Measurements from ENCODE around the gene STK32C.
"Not testable (repeated sequence)": the region's sequence is repeated elsewhere in the genome, so short reads cannot be mapped to it uniquely, and the experiment has no call there.

Gene STK32C

DNA sequence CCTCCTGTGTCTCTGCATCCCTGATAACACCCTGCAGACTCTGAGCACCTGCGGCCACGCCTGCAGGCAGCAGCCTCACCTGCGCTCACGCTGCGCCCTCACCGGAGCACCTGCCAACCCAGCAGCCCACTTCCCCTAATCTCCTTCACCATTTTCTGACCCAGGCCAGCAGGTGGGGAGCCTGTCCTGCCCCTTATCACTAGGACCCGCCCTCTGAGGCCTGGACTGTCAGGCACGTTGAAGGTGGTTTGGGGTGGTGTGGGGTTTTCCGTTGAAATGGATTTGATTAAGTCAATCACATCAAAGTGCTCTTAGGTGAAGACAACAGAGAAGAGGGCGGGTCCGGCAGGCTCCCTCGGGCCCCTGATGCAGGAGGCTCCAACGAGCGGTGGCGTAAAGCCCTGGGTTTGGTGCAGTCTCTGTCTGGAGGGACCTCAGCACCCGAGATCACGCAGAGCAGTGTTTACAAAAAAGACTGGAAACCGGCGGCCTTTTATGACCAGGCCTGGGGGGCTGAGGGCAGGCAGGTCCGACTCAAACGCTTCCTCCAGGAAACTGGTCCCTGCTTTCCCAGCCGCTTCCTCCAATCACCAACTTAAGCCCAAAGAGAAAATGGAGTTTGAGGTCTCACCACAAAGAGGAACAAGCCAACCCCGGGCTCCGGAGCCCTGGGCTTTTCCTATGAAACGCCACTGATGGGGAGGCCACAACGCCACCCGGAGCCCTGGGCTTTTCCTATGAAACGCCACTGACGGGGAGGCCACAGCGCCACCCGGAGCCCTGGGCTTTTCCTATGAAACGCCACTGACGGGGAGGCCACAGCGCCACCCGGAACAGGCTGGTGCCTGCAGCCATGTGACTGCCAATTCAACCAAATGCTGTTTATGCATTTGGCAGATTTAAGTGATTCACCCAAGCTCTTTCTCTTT, 75.5 kb downstream of the STK32C start:
- no peak for DNase-seq (ENCODE audit: low read depth in 2 of 2)

DNA sequence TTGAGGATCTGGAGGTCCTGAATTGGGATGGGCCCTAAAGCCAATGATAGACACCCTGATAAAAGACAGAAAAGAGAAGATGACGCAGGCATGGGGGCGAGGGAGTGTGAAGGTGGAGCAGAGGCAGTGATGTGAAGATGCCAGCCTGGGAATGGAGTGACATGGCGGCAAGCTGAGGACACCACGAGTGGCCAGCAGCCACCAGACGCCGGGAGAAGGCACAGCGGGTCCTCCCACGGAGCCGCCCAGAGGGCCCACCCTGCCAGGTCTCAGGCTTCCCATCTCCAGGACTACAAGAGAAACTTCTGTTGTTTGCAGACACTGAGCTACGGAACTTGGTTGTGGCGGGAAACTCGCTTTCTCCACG, 76.1 kb downstream of the STK32C start:
- no peak for DNase-seq (ENCODE audit: low read depth in 2 of 2)

DNA sequence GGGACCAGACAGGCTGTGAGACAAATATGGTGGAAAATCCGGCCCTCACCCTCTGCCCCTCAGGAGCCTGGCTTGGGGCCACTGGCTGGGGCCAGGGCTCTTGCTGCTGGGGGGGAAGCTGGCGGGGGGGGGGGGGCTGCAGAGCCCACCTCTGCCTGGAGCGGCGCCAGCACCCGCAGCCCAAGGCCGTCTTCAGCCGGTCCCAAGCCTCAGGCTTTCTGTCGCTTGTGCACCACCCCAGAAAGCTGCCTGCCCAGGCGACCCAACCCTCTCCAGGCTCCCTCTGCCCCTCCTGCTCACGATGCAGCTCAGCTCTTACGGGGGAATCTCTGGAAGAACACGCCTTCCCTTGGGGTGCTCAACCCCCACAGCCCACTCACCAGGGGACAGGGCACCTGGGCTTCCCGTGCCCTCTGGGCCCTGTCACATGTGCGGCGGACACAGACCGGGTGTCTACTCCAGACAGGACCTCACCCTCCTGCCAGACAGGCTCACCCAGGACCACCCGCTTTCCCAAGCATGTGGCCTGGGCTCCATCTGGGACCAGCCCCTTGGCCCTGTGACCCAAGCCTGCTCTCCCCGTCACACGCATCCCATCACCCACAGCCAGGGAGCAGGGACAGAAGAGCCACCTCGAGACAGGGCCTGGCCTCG, 77.1 kb downstream of the STK32C start:
- no peak for DNase-seq (ENCODE audit: low read depth in 2 of 2)

DNA sequence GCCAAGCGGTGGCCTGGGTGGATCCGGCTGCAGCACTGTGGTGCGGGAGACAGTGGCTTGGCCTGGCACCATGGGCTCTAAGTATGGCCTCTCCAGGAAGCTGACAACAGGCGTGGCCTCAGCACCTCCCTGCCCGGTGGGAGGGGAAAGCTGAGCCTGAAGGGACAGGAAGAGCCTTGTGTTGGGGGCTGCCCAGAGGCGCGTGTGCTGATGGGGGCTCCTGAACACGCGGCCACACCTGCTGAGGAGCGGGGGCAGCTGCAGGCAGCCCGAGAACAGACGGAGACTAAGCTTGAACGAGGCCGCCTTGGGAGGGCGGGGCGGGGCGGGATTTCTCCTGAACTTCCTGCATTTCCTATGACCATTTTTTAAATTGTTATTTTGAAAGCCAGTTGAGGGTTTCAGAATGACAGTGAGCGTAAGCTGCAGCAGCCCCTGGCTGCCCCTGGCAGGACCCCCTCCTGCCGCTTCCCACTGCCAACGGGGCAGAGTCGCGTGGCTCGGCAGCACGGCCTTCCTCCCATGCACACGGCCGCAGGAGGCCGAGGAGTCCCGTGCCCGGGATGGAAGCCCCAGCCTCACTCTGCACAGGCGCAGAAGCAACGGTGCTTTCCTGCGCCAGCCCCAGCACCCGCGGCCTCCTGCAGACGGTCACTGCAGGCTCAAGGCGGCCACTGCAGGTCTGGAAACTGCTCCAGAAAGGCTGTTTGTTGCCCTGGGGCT, 77.8 kb downstream of the STK32C start:
- no peak for DNase-seq (ENCODE audit: low read depth in 2 of 2)

DNA sequence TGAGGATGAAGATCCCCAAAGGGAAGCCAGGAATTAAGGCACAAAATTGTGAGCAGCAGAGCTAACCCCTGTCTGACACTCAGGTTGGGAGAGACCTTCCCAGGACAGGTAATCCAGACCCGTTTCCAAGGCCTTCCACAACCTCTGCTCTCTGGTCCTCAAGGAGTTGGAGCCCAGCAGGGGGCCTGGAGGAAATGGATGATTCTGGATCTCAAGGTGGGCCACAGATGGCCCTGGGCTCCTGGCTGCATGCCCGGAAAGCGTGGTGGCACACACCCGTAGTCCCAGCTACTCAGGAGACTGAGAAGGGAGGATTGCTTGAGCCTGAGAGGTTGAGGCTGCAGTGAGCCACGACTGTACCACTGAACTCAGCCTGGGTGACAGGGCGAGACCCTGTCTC, 78.7 kb downstream of the STK32C start:
- no peak for DNase-seq (ENCODE audit: low read depth in 2 of 2)

DNA sequence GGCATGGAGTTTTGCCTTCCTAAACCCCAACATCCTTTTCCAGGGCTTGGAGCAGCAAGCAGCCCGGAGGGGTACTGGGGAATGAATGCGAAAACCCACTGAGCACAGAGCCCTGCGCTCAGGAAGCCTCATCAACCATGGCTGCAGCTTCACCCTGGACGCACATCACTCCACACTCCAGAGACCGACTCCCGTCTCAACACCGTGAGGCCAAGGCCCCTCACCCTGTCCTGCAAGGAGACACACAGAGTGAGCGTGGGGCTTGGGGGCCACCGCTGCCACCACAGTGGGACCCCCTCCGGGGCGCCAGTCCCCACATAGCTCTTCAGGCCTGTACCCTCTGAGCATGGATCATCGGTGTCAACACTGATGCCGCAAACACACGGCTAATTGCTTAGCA, 79.1 kb downstream of the STK32C start:
- DNase-seq (ENCODE audit: low read depth in 2 of 2): no peak

DNA sequence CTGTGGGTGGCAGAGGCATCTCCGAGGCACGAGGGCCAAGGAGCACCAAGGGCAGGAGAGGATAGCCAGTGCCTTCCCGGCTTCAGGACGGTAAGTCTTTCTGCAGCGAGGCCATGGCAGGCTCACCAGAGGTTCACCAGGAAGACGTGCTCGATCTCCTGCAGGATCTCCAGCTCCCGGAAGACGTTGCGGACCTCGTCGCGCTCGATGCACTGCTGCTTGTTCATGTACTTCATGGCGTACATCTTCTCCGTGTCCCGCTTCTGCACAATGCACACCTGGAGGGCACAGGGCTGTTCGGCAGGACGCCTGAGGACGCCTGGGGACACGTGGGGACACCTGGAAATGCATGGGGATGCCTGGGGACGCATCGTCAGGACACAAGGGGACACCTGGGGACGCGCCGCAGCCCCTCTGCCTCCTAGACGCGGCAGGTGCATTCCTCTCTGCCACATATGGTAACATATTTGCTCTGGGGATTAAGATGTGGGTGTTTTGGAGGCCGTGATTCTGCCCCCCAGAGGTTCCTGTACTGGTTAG, 79.8 kb downstream of the STK32C start:
- DNase-seq (ENCODE audit: low read depth in 2 of 2): no peak

DNA sequence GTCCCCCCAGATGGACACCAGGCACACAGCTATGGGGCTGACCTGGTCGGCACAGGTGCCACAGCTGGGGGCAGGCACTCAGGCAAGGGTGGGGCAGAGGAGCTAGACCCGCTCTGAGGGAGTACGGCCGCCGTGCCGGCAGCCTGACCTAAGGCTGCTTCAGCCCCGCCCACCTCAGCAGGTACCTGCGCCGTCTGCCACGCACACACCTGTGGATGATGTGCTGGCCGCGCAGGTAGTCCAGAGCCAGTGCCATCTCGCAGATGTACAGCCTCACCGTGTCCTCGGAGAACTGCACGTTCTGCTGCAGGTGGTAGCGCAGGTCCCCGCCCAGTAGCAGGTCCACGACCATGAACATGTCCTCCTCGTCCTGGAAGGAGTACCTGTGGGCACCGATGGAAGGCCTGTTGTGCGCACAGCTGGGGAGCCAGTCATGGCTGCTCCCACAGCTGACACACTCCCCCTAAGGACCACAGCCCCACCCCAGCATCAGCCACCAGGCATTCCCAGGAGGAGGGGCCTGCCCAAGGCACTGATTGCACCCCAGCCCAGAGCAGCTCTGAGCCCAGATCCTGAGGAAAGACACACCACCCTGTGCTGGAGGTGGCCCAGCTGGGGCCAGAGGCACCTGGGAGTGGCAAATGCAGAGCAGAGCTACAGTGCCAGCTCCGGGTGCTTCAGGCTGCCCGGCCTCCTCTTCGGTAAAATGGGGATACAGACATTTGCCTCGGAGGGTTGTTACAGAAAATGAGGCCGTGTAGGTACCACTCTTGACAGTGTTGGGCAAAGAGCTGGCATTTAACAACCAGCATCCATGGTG, 81.0 kb downstream of the STK32C start:
- no peak for DNase-seq (ENCODE audit: low read depth in 2 of 2)

DNA sequence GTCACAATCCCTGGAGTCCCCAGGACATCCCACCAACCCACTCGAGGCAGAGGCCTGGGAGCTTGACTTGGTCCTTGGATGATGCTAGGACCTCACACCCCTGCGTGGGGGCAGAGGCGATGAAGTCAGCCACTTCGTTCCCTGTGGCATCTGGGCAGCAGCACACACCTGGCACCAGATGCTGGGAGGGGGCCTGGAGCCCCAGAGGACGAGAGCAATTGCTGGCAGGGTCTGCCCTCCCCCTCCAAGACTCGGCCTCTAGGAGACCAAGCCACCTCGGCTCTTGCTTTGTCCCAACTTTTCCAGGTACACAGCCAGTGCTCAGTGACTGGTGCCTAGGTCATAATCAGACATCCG, 81.9 kb downstream of the STK32C start:
- DNase-seq (ENCODE audit: low read depth in 2 of 2): no peak

DNA sequence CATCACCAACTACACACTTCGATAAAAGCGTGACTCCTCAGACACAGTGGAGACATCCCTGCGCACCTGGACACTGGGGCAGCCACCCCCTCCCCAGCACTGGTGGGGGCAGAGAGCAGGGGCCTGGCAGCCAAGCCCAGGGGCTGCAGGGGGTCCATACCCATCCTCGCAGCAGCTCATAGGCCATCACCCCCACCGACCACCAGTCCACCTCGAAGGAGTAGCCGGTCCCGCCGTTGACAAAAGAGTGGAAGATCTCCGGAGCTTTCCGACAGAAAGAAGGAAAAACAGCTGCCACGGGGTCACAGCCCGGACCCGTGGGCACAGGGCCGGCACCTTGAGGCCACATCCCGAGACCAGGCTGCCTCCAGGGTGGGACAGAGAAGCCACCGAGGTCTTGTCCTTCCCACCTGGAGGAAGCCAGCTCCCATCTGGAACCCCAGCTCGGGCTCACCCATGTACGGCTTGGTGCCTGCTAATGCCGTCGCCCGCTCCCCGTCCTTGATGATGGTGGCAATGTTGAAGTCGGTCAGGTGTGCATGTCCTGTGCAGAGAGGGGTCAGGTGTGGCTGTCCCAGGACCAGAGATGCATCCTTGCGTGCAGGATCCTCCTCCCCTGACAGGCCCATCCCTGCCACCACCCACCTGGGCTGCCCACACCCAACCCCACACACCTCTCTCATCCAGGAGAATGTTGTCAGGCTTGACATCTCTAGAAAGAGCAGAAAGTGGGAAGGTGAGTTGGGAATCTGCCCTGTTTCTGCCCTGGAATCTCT, 82.5 kb downstream of the STK32C start:
- no peak for DNase-seq (ENCODE audit: low read depth in 2 of 2)

DNA sequence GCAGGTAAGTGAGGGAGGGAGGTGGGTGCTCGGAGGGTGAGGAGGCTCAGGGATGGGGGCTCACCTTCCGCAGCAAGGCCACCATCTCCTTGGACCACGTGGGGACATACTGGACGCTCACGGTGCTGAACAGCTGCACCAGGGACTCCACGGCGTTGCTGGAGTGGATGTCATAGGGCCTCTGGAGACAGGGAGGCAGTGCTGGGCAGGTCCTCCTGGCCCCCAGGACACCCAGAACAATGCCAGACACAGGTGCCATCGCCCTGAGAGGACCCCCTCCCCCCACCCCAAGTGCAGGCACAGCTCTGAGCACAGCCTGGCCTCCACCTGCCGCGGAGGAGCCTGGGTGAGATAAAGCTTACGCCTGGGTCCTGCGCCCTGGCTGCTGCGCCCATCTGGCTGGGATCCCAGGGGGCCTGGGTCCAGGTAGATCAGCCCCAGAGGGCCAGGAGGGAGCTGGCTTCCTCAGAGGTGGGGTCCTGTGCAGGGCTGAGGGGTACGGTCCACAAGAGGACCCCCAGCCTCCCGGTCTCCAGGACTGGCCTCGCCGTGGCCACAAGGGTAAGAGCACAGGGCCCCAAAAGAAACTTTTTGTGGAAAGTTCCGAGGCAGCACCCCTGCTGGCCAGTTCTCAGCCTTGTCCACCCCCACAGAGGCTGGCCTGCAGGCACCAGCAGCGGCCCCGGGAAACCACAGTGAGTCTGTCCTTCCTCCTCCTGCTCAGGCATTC, 83.2 kb downstream of the STK32C start:
- DNase-seq (ENCODE audit: low read depth in 2 of 2): no peak

DNA sequence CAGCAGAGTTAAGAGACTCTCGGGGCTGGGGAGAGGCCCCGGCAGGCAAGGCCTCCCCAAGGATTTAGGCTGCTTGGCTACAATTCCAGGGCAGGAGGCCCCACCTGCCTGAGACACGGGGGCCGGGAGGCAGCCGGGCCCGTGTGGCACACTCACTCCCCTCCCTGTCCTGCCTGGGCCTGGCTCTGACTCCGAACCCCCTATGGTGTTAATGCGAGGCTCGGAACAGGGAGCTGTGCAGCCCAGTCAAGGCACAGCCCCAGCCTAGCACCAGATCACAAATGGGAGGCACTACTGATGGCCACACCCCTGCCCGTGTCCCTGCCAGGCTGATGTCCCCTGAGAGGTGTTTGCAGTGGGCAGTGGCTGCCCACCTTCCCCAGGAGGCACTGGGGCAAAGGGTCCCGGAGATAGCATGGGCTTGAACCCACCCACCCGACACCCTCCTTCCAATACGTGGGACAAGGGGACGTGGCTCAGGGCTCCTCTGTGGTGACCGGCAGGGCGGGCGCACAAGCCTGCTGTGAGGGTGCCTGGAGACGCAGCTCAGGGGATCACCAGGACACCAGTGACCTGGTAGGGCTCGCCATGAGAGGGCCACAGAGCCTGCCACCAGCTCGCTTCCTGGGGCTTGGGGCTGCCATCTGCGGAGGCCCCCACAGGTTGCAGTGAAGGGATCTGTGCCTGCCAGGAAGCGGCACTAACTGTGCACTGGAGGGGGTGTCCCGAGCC, 84.0 kb downstream of the STK32C start:
- DNase-seq (ENCODE audit: low read depth in 2 of 2): no peak

DNA sequence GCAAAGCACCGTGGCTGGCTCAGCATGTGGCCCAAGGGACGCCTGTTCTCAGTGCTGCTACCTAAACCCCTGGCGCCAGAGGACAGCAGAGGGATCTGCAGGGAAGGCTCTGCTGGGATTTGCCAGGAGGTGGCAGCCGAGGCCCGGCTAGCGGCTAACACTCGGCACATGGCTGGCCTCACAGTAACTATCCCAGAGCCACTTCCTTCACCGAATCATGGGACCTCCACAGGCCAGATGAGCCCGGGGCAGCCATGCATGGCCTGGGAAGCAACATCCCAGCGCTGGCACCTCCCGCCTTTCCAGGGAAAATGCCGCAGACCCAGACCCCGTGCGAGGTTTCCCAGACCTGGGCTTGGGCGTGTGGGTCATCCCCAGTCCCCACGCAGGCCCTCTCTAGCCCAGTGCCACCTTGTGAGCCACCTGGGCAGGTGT, 84.6 kb downstream of the STK32C start:
- DNase-seq (ENCODE audit: low read depth in 2 of 2): peak; percentile 33 to 62

DNA sequence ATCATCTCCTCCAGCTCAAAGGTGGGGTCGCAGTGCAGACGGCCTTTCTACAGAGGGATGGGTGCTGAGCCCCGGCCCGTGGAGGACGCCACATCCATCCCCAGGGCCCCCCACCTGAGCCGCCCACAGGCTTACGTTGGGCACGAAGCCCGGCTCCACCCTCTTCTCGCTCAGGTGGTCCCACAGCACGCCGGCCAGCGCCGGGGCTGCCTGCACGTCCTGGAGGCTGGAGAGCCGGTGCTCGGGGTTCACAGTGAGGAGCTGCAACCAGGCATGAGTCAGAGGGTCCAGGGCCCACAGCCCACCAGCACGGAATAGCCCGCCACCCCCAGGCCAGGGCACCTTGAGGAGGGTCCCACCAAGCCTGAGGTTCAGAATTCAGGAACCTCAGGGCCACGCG, 85.0 kb downstream of the STK32C start:
- no peak for DNase-seq (ENCODE audit: low read depth in 2 of 2)

DNA sequence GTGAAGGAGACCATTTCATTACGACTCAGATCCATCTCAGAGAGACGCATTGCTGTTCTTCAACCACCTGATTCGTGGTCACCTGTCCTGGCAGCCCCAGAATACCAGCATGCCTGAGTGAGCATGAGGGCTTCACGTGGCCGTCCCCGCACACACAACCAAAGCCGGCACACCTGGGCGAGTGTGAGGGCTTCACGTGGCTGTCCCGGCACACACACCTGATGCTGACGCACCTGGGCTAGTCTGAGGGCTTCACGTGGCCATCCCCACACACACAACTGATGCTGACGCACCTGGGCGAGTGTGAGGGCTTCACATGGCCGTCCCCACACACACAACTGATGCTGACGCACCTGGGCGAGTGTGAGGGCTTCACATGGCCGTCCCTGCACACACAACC, 86.8 kb downstream of the STK32C start:
- DNase-seq (ENCODE audit: low read depth in 2 of 2): not testable (repeated sequence)

DNA sequence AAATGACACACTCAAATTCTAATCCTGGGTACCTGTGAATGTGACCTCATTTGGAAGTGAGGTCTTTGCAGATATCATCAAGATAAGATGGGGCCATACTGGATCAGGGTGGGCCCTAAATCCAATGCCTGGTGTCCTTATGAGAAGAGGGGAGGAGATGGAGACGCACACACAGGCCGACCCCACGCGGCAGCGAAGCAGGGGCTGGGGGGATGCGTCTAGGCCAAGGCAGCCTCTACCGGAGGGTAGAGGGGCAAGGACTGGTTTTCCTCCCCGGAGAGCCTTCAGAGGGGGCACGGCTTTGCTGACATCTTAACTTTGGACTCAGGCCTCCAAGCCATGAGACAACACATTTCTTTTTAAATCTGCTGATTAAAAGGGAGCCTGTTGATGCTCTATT, 87.7 kb downstream of the STK32C start:
- no peak for DNase-seq (ENCODE audit: low read depth in 2 of 2)

DNA sequence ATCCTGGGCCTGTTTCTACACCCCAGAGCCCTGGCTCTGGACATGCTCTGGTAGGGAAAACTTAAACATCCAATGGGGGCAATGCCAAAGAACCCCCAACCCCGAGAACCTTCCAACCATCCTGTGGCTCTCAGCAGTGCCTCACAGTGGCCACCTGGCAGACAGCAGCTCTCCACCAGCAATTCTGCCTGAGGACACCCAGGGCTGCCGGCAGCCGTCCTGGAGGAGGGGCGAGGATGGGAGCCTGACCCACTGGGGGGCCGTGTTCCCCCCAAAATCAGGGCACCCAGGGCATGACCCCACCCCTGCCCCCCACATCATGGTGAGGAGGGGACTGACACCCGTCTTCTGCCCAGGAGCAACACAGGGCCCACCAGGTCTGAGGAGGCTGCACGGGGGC, 88.3 kb downstream of the STK32C start:
- no peak for DNase-seq (ENCODE audit: low read depth in 2 of 2)

DNA sequence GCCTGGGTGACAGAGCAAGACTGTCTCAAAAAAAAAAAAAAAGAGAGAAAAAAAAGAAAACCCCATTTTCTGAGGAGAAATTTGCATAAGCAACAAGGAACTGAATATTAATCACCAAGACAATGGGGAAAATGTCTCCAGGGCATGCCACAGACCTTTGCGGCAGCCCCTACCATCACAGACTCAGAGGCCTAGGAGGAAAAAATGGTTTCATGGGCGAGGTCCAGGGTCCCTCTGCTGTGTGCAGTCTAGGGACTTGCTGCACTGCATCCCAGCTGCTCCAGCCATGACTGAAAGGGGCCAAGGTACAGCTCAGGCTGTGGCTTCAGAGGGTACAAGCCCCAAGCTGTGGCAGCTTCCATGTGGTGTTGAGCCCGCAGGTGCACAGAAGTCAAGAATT, 91.3 kb downstream of the STK32C start:
- DNase-seq (ENCODE audit: low read depth in 2 of 2): not testable (repeated sequence)

DNA sequence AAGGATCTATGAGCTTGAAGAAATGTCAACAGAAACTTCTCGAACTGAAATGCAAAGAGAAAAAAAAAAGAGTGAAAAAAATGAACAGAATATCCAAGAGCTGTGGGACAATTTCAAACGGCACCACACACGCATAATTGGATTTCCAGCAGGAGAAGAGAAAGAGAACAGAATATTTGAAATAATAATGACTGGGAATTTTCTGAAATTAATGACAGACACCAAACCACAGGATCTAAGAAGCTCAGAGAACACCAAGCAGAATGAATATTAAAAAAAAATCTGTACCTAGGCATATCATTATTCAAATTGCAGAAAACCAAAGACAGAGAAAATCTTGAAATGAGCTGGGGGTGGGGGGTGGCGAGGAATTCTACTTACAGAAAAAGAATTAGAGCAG, 93.8 kb downstream of the STK32C start:
- DNase-seq (ENCODE audit: low read depth in 2 of 2): no peak
